Keratinocyte (primary cell): ENCODE data around the gene SLC7A7. TPM values are rescaled to one million over a fixed set of nuclear protein-coding genes. Genes with fewer than 3 reads are reported as not detected.

Source experiments
- DNase-seq: peaks from one replicate; pipeline ENCODE4 v3.0.0-alpha.2; 2011; ENCODE audit warnings: low read depth, missing footprints, low spot score
- FAIRE-seq: peaks from 2 replicates; lab custom pipeline; 2011; peaks lifted over from hg19 to GRCh38; lab: Jason Lieb, UNC
- H2AFZ ChIP-seq: 2 replicates; pipeline ENCODE4 v1.6.0; 2012; ENCODE audit warnings: low read length, control low read depth, inconsistent platforms; ENCODE audit not compliant: control insufficient read depth
- H3K27ac ChIP-seq: 2 replicates; pipeline ENCODE4 v1.5.1; 2011; ENCODE audit warnings: low read length; ENCODE audit not compliant: control insufficient read depth, insufficient read depth
- H3K27me3 ChIP-seq: 3 replicates; pipeline ENCODE4 v1.6.0; 2011; ENCODE audit warnings: low read length; ENCODE audit not compliant: control insufficient read depth, insufficient read depth; ENCODE audit errors: extremely low read depth
- H3K36me3 ChIP-seq, 2 experiments: 2 replicates in 1 of 2; 3 replicates in 1 of 2; pipeline ENCODE4 v1.5.1; 2011; ENCODE audit warnings: low read length in 2 of 2, mild to moderate bottlenecking in 1 of 2; ENCODE audit not compliant: control insufficient read depth in 2 of 2, insufficient read depth in 2 of 2; ENCODE audit errors: extremely low read depth in 1 of 2
- H3K4me1 ChIP-seq: 3 replicates; pipeline ENCODE4 v1.5.1; 2011; ENCODE audit warnings: low read length; ENCODE audit not compliant: control insufficient read depth, insufficient read depth; ENCODE audit errors: extremely low read depth
- H3K4me2 ChIP-seq: 3 replicates; pipeline ENCODE4 v1.6.0; 2011; ENCODE audit warnings: low read depth, low read length; ENCODE audit not compliant: control insufficient read depth, insufficient read depth; ENCODE audit errors: extremely low read depth
- H3K4me3 ChIP-seq, 3 experiments: fragments of 200-600 bp in 1 of 3; sonication (generic) in 1 of 3; 2 replicates in 2 of 3; 3 replicates in 1 of 3; pipeline ENCODE4 v1.5.1; 2011 to 2016; ENCODE audit warnings: low read length in 3 of 3, mild to moderate bottlenecking in 3 of 3, control low read depth in 2 of 3, inconsistent platforms in 1 of 3, low read depth in 1 of 3, mixed read lengths in 1 of 3, mixed run types in 1 of 3, moderate library complexity in 1 of 3; ENCODE audit not compliant: control insufficient read depth in 2 of 3, insufficient read depth in 2 of 3; ENCODE audit errors: extremely low read depth in 1 of 3
- H3K79me2 ChIP-seq: 2 replicates; pipeline ENCODE4 v1.6.0; 2012; ENCODE audit warnings: low read length; ENCODE audit not compliant: control insufficient read depth, insufficient read depth
- H3K9ac ChIP-seq: 3 replicates; pipeline ENCODE4 v1.6.0; 2011; ENCODE audit warnings: low read length; ENCODE audit not compliant: control insufficient read depth, insufficient read depth; ENCODE audit errors: extremely low read depth
- H3K9me1 ChIP-seq: 3 replicates; pipeline ENCODE4 v1.6.0; 2011; ENCODE audit warnings: low read length; ENCODE audit not compliant: control insufficient read depth, insufficient read depth; ENCODE audit errors: extremely low read depth
- H3K9me3 ChIP-seq: 2 replicates; pipeline ENCODE4 v1.5.1; 2012; ENCODE audit warnings: low read depth, low read length; ENCODE audit not compliant: control insufficient read depth
- H4K20me1 ChIP-seq: 3 replicates; pipeline ENCODE4 v1.6.0; 2011; ENCODE audit warnings: low read length; ENCODE audit not compliant: control insufficient read depth, insufficient read depth; ENCODE audit errors: extremely low read depth
- EZH2 ChIP-seq: IDR thresholded peaks from one replicate; pipeline ENCODE4 v1.6.1; 2012; ENCODE audit warnings: inconsistent platforms, mild to moderate bottlenecking, low read length, moderate library complexity
- dilution Hi-C: fragments of 300-500 bp; cut with MboI; formaldehyde crosslinking; loops from one replicate; pipeline ENCODE4 v1.7.0; 2020; ENCODE audit warnings: low sequenced_read_pairs; ENCODE audit not compliant: extremely low pct_ligation_motif_present
- polyA plus RNA-seq, 5 experiments: library from polyadenylated mRNA; depleted of rRNA in 3 of 5; stranded (reverse) in 3 of 5; stranded (forward) in 1 of 5; unstranded in 1 of 5; fragments of >200 nt; gene quantifications; 1 replicate in 1 of 5; 2 replicates in 3 of 5; 3 replicates in 1 of 5; pipeline versions ENCODE4 v1.2.1 to v1.2.3, GENCODE V29; 2011 to 2012; ENCODE audit warnings: missing spikeins in 2 of 5, low read depth in 1 of 5, low replicate concordance in 1 of 5
- TF ChIP-seq, protein P1 (sequence below), 3 experiments: IDR thresholded peaks in 1 of 3; conservative IDR thresholded peaks in 1 of 3; optimal IDR thresholded peaks in 1 of 3; 2 replicates in 2 of 3; 3 replicates in 1 of 3; pipeline versions ENCODE3 to v1.5.1; 2011; ENCODE audit warnings: low read length in 3 of 3, mild to moderate bottlenecking in 3 of 3, moderate library complexity in 2 of 3, control low read depth in 1 of 3, inconsistent platforms in 1 of 3; ENCODE audit not compliant: insufficient read depth in 2 of 3; ENCODE audit errors: extremely low read depth in 1 of 3

SLC7A7 gene
- polyA plus RNA-seq, 1 donor (not counting 4 experiments of a cell fraction or from before 2014, with no cell fraction given): 0.20 TPM

DNA sequence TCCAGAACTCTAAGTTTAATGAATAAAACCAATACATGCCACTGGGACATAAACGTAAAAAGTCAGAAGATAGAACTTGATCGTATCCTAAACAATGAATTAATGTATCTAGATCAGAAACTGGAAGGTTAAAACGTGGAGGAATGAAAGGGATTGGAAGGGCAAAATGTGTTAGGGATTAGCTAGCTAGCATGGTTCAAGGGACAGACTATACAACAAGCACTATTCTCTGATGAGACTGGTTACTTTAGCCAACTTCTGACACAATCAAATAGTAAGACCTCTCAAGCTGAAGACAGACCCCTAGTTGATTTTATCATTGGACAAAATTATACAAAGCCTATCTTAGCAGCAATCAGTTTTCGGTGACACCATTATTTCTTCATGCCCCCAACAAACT lies 67.5 kb downstream of the SLC7A7 start:
- dilution Hi-C loops: no loop called here
- no peak for FAIRE-seq
- Histone ChIP-seq H3K4me2 (no peak overlapping the region), H3K27ac (no peak overlapping the region), H3K9me3 (no peaks in the 10 kb centered on the region), H3K4me3 (no peak overlapping the region), H3K27me3 (no peaks in the 10 kb centered on the region), H3K9ac (no peak overlapping the region), H4K20me1 (no peaks in the 10 kb centered on the region), H3K79me2 (no peaks in the 10 kb centered on the region), H3K9me1 (no peaks in the 10 kb centered on the region), H3K4me1 (no peaks in the 10 kb centered on the region), H3K36me3 (no peaks in the 10 kb centered on the region), H2AFZ (no peak overlapping the region)
- no peak for DNase-seq
- TF ChIP-seq, protein P1, sequence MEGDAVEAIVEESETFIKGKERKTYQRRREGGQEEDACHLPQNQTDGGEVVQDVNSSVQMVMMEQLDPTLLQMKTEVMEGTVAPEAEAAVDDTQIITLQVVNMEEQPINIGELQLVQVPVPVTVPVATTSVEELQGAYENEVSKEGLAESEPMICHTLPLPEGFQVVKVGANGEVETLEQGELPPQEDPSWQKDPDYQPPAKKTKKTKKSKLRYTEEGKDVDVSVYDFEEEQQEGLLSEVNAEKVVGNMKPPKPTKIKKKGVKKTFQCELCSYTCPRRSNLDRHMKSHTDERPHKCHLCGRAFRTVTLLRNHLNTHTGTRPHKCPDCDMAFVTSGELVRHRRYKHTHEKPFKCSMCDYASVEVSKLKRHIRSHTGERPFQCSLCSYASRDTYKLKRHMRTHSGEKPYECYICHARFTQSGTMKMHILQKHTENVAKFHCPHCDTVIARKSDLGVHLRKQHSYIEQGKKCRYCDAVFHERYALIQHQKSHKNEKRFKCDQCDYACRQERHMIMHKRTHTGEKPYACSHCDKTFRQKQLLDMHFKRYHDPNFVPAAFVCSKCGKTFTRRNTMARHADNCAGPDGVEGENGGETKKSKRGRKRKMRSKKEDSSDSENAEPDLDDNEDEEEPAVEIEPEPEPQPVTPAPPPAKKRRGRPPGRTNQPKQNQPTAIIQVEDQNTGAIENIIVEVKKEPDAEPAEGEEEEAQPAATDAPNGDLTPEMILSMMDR (optimal IDR thresholded peaks at IDR 0.05 in 1 of 3, IDR thresholded peaks at IDR 0.05 in 1 of 3, conservative IDR thresholded peaks at IDR 0.05 in 1 of 3; ENCODE audit: extremely low read depth in 1 of 3, insufficient read depth in 2 of 3, low read length in 3 of 3): no peak
- no peak for TF ChIP-seq EZH2

GRCh38 chr14:22740020-22740419 lies 75.2 kb downstream of the SLC7A7 start:
- Histone ChIP-seq H3K27me3 (no peaks in the 10 kb centered on the region), H3K27ac (no peak overlapping the region), H3K4me3 (no peak overlapping the region), H3K4me1 (no peaks in the 10 kb centered on the region), H3K36me3 (no peaks in the 10 kb centered on the region), H2AFZ (no peak overlapping the region), H4K20me1 (no peaks in the 10 kb centered on the region), H3K4me2 (no peak overlapping the region), H3K79me2 (no peaks in the 10 kb centered on the region), H3K9me3 (no peaks in the 10 kb centered on the region), H3K9ac (no peak overlapping the region), H3K9me1 (no peaks in the 10 kb centered on the region)
- FAIRE-seq: no peak
- TF ChIP-seq, protein P1 (optimal IDR thresholded peaks at IDR 0.05 in 1 of 3, IDR thresholded peaks at IDR 0.05 in 1 of 3, conservative IDR thresholded peaks at IDR 0.05 in 1 of 3; ENCODE audit: extremely low read depth in 1 of 3, insufficient read depth in 2 of 3, low read length in 3 of 3): no peak
- no peak for TF ChIP-seq EZH2
- dilution Hi-C loops: no loop called here
- no peak for DNase-seq
